HG02943 (cell line): ENCODE results near the gene SERTAD3.
A peak's percentile ranks its signal among the peaks of the same experiment; 100 is the strongest.
"Not testable (repeated sequence)": the region's sequence is repeated elsewhere in the genome, so short reads cannot be mapped to it uniquely, and the experiment has no call there.

Source experiments
- ATAC-seq: cut with Tn5 transposase; IDR thresholded peaks from one replicate; pipeline ENCODE4 v1.9.1; 2021; ENCODE audit warnings: mild to moderate bottlenecking, low read depth, moderate library complexity; ENCODE audit not compliant: unreplicated experiment

SERTAD3 gene

DNA sequence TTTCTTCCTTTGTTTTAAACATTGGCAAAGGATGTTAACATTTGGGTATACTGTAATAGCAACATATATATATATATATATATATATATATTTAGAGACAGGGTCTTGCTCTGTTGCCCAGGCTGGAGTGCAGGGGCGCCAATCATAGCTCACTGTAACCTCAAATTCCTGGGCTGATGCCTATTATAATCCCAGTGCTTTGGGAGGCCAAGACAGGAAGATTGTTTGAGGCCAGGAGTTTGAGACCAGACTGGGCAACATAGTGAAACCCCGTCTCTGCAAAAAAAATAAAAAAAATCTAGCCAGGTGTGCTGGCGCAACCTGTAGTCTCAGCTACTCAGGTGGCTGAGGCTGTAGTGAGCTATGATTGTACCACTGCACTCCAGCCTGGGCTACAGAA lies 16.1 kb upstream of the SERTAD3 start:
- no peak for ATAC-seq

- ATAC-seq: no peak
Observed at GRCh38 chr19:40458597-40458974, 14.5 kb upstream of the SERTAD3 start.

DNA sequence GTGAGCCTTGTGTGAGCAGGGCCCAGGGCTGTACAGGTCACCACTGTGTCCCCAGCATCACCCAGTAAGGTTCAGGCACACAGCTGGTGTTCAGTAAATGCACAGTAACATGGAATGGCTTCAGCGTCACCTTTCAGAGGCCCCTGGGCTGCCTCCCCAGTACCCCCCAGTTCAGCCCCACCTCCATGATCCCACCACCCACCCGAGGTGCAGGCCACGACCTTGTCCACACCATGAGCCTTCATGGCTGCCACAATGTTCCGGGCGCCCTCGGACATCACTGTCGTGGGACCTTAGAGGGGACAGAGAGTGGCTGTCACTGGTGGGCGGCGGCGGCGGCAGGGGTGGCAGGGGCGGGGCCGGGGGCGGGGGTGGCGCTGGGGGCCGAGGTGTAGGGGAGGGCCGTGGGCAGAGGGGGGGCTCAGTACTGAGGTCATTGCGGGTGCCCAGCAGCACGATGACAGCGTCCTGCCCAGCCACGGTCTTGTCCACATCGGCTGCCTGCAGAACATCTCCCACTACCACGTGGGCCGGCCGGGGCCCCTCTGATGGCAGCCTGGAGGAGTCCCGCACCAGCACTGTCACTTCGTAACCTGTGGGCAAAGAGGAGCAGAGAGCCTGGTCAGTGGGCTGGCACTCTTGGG lies 13.9 kb upstream of the SERTAD3 start:
- ATAC-seq: no peak

GRCh38 chr19:40457048-40457447 lies 12.9 kb upstream of the SERTAD3 start:
- no peak for ATAC-seq

DNA sequence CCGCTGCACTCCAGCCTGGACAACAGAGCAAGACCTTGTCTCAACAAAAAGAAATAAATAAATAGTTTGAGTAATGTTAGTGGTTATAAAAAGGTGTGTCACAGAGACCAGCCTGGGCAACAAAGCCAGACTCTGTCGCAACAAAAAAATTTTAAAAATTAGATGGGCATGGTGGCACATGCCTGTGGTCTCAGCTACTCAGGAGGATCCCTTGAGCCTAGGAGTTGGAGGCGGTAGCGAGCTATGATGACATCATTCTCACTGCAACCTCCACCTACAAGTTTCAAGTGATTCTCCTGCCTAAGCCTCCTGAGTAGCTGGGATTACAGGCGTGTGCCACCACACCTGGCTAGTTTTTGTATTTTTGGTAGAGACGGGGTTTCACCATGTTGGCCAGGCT lies 9.8 kb upstream of the SERTAD3 start:
- ATAC-seq: not testable (repeated sequence)

DNA sequence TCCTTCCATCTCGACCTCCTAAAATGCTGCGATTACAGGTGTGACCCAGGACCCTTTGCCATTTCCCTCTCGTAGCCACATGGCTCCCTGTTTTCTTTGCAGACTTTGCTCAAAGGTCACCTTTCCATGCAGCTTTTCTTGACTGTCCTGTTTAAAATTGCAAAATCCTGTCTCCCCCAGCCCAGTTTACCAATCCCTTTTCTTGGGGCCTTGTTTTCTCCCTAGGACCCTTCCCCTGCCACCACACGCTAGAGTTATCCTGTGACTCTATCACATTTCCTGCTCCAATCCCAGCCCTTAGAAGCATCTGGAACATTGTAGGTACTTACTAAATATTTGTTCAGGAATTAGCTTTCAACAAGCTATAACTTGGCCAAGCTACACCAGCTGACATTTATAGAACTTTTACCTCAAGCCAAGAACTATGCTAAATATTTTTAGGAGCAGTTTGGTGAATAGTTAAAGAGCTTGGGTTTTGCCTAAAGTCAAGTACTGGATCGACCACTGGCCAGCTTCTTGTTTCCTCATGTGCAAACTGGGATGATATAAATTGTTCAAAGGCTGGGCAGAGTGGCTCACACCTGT lies 9.1 kb upstream of the SERTAD3 start:
- no peak for ATAC-seq

GRCh38 chr19:40452016-40452415 lies 7.9 kb upstream of the SERTAD3 start:
- no peak for ATAC-seq

DNA sequence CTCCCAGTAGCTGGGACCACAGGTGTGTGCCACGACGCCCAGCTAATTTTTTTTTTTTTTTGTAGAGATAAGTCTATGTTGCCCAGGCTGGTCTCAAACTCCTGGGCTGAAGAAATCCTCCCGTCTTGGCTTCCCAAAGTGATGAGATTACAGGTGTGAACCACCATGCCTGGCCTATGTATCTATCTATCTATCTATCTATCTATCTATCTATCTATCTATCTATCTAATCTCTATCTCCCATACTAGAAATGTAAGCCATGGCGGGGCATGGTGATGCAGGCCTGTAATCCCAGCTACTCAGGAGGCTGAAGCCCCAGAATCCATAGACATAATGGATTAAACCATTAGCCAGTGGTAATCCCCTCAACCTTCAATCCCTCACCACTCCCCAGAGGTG lies 6.5 kb upstream of the SERTAD3 start:
- ATAC-seq: no peak

DNA sequence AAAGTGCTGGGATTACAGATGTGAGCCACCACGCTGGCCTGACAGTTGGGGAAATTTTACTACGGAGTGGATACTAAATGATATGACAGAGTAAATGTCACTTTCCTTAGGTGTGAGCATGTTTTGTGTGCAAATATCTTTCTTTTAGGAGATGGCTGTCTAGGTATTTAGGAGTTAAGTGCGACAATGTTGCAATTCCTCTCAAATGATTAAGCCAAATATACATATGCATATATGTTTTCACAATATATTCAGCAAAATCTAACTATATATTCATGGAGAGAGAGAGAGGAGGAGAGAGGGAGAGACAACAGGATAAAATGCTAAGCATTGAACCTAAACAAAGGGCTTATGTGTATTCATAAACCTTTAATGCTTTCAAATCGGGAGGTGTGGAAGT lies 5.4 kb upstream of the SERTAD3 start:
- no peak for ATAC-seq

DNA sequence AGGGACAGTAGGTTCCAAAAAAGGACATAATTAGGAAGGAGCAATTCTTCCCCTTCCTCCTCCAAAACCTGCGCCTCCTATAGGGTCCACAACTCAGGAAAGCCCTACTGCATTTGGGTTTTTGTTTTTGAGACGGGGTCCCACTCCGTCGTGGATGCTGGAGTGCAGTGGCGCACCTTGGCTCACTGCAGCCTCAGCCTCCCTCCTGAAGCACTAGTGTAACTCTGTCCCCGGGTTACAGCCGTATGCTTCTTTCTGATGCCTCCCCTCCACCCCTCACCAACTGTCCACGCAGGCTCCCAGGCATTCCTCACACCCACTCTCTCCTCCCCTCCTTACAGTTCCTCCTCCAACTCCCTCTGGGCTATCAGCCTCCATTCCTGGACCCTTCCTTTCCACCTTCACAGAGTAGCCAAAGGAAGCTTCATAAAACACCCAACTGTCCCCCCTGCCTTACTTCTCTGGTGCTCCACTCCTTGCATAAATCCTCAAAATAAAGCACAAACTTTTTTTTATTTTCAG lies 2.2 kb upstream of the SERTAD3 start:
- ATAC-seq: no peak

GRCh38 chr19:40445780-40446262 lies 1.7 kb upstream of the SERTAD3 start:
- no peak for ATAC-seq

DNA sequence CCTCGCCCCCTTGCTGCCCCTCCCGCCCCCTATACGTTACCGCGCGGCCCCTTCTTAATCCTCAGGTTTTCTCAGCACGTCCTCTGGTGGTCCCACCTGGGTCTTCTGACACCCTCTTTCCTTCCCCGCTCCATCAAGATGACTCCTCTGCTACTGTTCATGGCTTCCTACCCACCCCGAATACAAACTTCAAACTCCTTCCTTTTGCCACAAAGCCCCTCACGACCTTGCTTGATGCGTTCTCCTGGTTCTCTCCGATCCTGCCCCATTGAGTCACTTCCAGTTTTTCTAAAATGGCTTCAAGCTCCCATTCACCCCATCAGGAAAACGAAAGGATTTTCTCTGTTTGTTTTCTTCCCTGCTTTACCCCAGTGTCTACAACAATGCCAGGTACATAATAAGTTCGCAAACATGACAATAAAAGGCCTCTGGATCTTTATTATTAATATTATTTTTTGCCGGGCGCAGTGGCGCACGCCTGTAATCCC lies 734 bp upstream of the SERTAD3 start:
- ATAC-seq: no peak

DNA sequence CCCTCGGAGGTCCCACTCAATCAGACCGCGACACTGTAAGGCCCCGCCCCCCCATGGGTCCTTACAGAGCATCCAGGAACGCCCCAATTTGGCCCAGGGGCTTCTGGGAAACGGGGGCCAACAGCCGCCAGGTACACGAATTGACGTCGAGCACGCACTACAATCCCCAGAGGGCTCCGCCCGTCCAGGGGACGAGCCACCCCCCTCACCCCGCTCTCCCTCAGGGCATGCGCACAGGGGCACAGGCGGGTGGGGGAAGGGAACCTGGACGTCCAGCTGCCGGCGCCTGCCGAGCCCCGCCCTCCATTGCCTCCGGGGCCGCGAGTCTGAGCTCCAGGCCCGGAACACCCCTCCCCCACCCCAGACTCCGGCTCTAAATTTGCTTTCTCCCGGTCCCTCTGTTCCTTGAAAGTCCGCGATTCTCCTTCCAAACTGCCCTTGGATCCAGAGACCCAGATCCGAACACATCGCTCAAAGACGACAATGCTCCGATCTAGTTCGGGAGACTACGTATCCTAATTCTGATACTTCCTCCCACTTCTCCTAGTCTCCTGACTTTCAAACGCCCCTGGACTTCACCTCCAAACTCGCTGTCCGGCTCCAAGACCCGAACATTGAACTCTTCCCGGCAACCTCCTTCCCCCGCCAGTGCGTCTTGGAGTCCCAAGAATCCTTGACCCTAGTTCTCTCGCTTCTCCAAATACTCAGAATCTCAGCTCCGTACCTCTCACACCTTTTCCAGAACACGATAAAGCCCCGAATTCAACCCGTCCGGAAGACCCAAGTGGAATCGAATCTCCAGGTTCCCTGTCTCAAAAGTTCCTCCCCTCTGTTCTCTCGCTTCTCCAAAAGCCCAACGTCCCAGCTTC lies 770 bp downstream of the SERTAD3 start:
- ATAC-seq: peak; percentile 72

DNA sequence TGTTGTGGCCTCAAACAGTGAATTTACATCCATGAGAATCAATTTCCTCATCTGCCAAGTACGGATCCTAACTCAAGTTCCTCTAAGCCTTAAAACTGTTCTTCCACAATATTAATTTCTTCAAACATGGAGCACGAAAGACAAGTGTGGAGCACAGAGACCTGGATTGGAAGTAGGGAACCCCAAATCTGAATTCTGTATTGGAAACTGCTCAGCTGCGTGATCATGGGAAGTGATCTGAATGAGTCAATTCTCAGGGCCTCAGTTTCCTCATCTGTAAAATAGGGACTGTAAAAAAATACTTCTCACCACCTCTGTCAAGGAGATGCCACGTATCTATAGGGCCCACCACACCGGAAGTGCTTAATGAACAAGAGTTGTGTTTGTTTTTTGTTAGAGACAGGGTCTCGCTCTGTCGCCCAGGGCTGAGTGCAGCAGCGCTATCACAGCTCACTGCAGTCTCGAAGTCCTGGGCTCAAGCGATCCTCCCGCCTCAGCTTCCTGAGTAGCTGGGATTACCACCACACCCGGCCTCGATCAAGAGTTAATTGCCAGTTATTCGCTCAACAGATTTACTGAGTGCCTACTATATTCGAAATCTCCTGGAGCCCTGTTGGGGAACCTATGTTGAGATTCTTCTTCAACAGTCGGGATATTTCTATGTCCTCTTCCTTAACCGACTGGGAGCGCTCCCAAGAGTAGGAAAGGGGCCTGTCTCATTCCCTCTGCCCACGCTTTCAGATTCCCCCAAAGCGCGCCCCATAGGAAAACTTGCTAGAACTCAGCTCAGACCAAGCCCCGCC lies 1.6 kb downstream of the SERTAD3 start:
- no peak for ATAC-seq

DNA sequence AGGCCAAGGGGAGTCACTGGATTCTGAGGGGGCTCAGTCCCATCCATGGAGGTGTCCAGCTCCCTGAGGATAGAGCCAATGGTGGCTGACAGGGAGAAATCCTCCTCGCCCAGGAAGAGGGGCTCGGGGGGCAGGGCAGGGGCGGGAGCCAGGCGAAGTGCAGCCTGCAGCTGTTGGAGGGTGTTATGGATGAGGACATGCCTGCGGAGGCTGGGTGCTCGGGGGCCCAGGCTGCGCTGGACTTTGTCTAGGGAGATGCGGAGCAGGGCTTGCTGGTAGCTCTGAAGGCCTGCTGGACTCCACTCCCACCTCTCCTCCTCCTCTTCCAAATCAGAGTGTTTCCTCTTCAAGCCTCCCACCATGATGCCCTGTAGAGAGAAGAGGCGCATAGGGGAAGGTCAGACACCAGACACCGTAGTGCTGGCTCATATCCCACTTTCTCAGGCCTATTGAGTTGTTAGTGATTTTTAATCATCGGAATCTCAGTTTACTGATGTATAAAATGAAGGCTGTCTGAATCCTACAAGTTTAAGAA lies 2.3 kb downstream of the SERTAD3 start:
- ATAC-seq: no peak

DNA sequence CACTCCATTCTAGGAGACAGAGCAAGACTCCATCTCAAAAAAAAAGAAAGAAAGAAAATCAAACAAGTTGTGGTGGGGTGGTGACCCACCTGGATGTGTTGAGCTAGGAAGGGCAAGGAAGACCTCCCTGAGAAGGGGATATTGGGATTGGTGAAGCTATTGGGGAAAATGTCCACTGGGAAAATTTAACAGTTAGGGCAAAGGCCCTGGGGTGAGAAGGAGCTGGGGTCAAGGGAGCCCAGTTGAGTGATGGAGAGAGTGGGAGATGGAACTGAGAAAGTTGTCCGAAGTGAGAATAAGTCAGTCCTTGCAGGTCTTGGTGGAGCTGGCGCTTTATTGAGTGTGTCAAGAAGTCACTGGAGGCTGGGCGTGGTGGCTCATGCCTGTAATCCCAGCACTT lies 5.9 kb downstream of the SERTAD3 start:
- no peak for ATAC-seq

DNA sequence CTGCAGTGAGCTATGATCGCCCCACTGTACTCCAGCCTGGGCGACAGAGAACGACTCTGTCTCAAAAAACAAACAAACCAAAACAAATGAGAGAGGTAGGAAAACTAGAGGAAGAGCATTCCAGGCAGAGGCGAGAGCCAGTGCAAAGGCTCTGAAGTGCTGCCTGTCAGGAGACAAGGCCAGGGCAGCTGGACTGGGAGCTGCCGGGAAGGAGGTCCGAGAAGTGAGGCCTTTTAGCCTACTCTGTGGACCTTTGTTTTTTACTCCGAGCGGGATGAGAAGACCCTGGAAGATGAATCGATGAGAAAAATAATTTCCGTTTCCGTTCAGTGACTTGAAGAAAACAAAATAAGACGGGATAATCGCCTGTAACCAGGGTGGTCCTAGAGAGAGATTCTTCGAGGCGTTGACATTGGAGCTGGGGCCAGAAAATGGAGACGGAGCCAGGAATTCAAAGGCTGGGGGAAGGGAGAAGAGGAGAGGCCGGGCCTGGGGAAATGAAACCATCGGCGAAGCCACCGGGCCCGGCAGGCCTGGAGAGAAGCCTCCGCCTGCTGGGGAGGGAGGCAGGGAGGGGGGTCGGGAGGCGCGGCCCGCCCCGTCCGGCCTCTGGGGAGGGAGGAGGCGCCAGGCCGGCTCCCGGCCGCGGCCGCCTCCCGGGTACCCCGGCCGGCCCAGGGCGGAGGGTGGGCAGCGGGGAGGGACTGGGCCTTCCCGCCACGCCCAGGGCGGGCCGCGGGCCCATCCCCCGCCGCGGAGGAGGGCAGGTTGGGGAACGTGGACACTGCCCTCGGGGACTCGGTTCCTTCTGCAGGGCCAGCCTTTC lies 10.5 kb downstream of the SERTAD3 start:
- no peak for ATAC-seq

GRCh38 chr19:40432760-40433159 lies 11.4 kb downstream of the SERTAD3 start:
- not testable (repeated sequence) for ATAC-seq

- no peak for ATAC-seq
Observed at GRCh38 chr19:40431698-40432097, 12.4 kb downstream of the SERTAD3 start.
